Measurements from ENCODE around the gene CYP21A2. TPM values are rescaled to one million over a fixed set of nuclear protein-coding genes. Genes with fewer than 3 reads are reported as not detected.
"Not testable (repeated sequence)": the region's sequence is repeated elsewhere in the genome, so short reads cannot be mapped to it uniquely, and the experiment has no call there.

CYP21A2 gene
- total RNA-seq, 1 donor from 2014 or later, result 0.45 TPM

DNA sequence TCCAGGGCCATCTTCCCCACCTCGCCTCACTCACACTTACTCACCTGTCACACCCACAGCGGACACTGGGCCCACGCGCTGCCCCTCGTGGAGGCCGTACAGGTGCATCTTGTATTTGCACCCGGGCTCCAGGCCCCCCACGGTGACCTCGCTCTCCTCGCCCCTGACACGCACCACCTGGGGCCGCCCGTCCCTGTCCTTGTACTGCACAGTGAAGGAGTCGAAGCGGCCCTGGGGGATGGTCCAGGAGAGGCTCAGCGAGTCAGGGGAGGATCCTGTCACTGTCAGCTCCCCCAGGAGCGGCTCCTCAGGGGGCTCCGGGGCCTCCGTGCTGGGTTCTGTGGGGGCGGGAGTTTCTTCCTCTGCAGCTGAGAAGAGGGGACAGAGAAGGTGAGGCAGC, 14.4 kb downstream of the CYP21A2 start:
- not testable (repeated sequence) for DNase-seq (ENCODE audit: low spot score)

DNA sequence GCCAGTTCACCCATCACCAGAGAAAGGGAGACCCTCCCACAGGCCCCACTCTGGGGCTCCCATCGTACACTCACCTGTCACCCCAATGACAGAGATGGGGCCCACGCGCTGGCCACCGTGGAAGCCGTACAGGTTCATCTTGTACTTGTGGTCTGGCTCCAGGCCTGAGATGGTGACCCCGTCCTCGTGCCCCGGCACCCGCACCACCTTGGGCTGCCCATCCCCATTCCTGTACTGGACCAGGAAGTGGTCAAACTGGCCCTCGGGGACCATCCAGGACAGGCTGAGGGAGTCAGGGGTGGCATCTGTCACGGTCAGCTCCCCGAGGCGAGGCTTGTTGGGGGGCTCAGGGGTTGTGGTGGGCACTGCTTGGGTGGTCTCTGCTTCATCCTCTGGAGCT, 15.1 kb downstream of the CYP21A2 start:
- not testable (repeated sequence) for DNase-seq (ENCODE audit: low spot score)

- not testable (repeated sequence) for DNase-seq (ENCODE audit: low spot score)
Measured at GRCh38 chr6:32055756-32056155, 17.5 kb downstream of the CYP21A2 start.

DNA sequence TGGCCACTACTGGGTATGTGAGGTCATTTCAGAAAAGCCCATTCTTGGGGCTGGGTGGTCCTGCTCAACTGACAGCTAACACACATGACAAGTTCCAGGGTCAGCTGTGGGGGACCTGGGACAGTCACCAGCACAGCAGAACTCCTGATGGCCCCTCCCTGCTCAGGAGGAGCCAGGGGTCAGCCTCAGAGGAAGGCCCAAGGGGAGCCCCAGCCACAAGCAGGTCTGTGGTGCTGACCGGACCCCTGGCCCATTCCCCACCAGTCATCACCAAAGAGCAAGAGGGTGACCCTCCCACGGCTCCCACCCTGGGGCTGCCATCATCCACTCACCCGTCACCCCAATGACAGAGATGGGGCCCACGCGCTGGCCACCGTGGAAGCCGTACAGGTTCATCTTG, 18.0 kb downstream of the CYP21A2 start:
- no peak for DNase-seq (ENCODE audit: low spot score)

DNA sequence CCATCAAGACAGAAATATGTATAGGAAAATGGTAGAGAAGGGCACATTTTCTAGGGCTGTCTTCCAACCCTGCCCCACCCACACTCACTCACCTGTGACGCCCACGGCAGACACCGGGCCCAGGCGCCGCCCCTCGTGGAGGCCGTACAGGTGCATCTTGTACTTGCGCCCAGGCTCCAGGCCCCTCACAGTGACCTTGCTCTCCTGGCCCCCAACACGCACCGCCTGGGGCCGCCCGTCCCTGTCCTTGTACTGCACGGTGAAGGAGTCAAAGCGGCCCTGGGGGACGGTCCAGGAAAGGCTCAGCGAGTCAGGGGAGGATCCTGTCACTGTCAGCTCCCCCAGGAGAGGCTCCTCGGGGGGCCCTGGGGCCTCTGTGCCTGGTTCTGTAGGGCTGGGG, 19.8 kb downstream of the CYP21A2 start:
- DNase-seq (ENCODE audit: low spot score), result no peak

- DNase-seq (ENCODE audit: low spot score), result no peak
Measured at GRCh38 chr6:32058511-32058963, 20.3 kb downstream of the CYP21A2 start.

DNA sequence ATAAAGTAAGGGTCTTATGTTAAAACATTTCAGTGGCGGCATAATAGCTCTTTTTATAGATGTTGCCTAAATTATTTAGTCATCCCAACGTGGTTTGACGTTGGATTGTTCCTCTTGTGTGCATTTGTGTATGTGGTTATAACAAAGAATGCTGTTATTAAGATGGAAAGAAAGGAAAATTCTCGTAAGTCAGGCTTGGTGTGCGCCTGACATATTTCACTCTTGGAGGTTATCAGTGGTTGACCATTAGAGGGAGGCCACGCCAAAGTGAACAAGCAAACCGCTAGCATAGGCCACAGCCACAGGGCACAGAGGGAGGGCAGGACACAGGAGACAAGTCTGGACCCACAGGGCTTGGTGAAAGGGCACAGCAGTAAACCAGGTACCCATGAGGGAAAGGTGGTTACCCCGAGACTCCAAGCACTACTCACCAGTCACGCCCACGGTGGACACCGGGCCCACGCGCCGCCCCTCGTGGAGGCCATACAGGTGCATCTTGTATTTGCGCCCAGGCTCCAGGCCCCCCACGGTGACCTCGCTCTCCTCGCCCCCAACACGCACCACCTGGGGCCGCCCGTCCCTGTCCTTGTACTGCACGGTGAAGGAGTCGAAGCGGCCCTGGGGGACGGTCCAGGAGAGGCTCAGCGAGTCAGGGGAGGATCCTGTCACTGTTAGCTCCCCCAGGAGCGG, 22.9 kb downstream of the CYP21A2 start:
- no peak for DNase-seq (ENCODE audit: low spot score)

- DNase-seq (ENCODE audit: low spot score), result no peak
Measured at GRCh38 chr6:32064706-32065105, 26.5 kb downstream of the CYP21A2 start.

- DNase-seq (ENCODE audit: low spot score), result not testable (repeated sequence)
Measured at GRCh38 chr6:32067521-32067920, 29.3 kb downstream of the CYP21A2 start.

- DNase-seq (ENCODE audit: low spot score), result not testable (repeated sequence)
Measured at GRCh38 chr6:32068315-32068714, 30.1 kb downstream of the CYP21A2 start.

DNA sequence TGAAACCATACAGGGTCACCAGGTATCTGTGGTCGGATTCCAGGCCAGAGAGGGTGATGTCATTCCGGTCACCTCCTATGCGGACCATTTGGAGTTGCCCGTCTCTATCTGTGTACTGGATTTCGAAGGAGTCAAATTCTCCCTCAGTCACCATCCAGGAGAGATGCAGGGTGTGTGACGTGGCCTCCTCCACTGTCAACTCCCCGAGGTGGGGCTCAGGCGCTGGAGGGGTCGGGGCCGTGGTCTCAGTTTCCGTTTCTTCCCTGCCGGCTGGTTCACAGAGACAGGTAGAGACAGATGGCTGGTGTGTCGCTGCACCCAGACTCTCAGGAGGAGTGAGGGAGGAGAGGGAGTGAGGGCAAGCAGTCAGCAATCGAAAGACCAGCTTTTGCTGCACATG, 30.7 kb downstream of the CYP21A2 start:
- DNase-seq (ENCODE audit: low spot score), result no peak

- no peak for DNase-seq (ENCODE audit: low spot score)
Measured at GRCh38 chr6:32069460-32069859, 31.2 kb downstream of the CYP21A2 start.

GRCh38 chr6:32069878-32070515, 31.8 kb downstream of the CYP21A2 start:
- DNase-seq (ENCODE audit: low spot score), result no peak

DNA sequence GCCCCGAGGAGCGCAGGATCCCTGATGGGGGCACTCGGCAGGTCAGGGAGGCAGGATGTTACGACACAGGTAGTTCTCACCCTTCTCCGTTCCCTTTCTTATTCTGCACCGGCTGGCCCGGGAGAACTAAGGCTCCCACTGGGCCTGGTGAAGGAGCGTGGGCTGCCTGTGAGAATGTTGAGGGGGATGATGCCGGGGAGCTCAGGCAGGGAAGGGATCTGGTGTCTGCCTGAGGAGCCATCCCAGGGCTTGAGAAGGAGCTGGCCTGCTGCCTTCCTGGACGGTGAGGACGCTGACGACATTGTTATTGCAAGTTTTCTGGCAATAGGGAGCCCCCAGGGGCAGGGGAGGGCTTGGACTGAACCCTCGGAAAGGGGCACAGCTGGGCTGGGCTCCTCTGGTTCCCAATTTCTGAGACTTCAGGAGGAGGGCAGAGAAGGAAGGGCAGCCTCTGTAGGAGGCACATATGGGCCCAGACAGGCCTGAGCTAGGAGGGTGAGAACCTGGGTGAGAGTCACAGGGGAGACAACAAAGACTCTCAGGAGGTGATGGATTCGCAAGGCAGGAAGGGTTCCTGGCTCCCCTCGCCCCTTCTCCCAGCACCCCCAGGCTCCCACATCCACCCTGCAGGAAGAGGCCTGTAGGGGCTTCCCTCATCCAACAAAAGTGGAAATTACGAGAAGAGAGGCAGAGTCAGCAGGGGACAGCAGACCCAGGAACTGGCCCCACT, 32.8 kb downstream of the CYP21A2 start:
- DNase-seq (ENCODE audit: low spot score), result no peak

GRCh38 chr6:32073101-32073500, 34.9 kb downstream of the CYP21A2 start:
- DNase-seq (ENCODE audit: low spot score), result no peak

DNA sequence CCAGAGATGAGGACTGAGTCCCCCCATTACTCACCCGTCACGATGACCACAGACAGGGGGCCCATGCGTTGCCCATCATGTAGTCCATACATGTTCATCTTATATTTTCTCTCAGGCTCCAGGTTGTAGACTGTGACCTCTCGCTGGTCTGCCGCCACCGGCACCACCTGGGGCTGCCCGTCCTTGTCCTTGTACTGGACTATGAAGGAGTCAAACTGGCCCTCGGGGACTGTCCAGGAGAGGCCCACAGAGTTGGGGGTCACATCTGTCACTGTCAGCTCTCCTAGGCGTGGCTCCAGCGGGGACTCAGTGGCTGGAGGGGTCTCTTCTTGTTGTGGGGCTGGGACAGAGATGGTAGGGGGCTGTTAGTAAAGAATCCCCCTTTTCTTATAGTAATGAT, 35.4 kb downstream of the CYP21A2 start:
- DNase-seq (ENCODE audit: low spot score), result no peak

GRCh38 chr6:32074996-32075532, 36.8 kb downstream of the CYP21A2 start:
- no peak for DNase-seq (ENCODE audit: low spot score)

DNA sequence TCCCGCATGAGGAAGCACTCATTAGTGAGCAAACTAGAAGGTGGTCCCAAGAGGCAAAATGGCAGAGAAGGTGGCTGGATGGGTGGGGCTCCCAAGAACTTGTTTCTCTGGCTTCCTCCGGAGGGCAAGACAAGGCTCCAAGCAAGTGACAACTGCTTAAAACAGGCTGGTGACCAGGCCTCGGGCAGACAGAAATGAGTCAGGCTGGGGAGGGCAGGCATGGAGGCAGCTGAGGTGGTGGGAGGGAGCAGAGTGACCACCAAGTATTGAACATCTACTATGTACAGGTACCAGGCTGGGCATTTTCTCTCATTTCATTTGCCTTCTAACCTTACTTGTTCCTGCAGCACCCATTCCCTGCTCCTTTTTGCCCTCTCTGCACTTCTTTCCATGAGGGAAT, 37.6 kb downstream of the CYP21A2 start:
- no peak for DNase-seq (ENCODE audit: low spot score)

- DNase-seq (ENCODE audit: low spot score), result no peak
Measured at GRCh38 chr6:32076321-32076809, 38.1 kb downstream of the CYP21A2 start.

GRCh38 chr6:32079566-32080290, 41.5 kb downstream of the CYP21A2 start:
- DNase-seq (ENCODE audit: low spot score), result no peak
